IMR-90 (cell line): ENCODE measurements around the gene NPAS2. TPM values are rescaled to one million over a fixed set of nuclear protein-coding genes. Genes with fewer than 3 reads are reported as not detected.

Experiments used
- ATAC-seq: fragments of 200-7000 bp; cut with Tn5 transposase; 2 replicates; pipeline ENCODE4 v1.9.1; 2020; ENCODE audit warnings: low read depth, mild to moderate bottlenecking, moderate library complexity
- BruUV-seq: library from RNA; stranded (reverse); fragments of 400-500 nt; replicated peaks from 2 replicates; lab custom pipeline; 2021; lab: Mats Ljungman, UMichigan
- CTCF ChIA-PET: fragments of 300-600 bp; formaldehyde crosslinking; extraction: SDS; loops from one replicate; lab custom pipeline; 2021; ENCODE audit warnings: antibody characterized with exemption; lab: Yijun Ruan, JAX
- POLR2A ChIA-PET: fragments of 300-600 bp; sonication (Branson Sonifier 250); formaldehyde crosslinking; loops from one replicate; lab custom pipeline; 2022; ENCODE audit warnings: antibody characterized with exemption; ENCODE audit not compliant: unreplicated experiment; lab: Charles Lee
- DNase-seq: peaks from one replicate; pipeline ENCODE4 v3.0.0; 2013
- H2AFZ ChIP-seq: replicated peaks from 2 replicates; pipeline ENCODE3; 2013; ENCODE audit warnings: low read length, mild to moderate bottlenecking; ENCODE audit not compliant: poor library complexity
- H2AK5ac ChIP-seq: 2 replicates; pipeline ENCODE4 v1.6.1; 2013; ENCODE audit warnings: low read depth, low read length, inconsistent platforms
- H2AK9ac ChIP-seq: replicated peaks from 2 replicates; pipeline ENCODE3; 2013; ENCODE audit warnings: mild to moderate bottlenecking, low read depth, low read length, moderate library complexity; ENCODE audit not compliant: poor library complexity
- H2BK120ac ChIP-seq: 2 replicates; pipeline ENCODE4 v1.6.1; 2013; ENCODE audit warnings: low read depth, low read length, inconsistent platforms
- H2BK15ac ChIP-seq: 3 replicates; pipeline ENCODE4 v1.6.1; 2013; ENCODE audit warnings: low read depth, low read length, inconsistent platforms
- H2BK20ac ChIP-seq: 2 replicates; pipeline ENCODE4 v1.6.1; 2013; ENCODE audit warnings: low read depth, mild to moderate bottlenecking, inconsistent platforms, low read length, moderate library complexity
- H2BK5ac ChIP-seq: 2 replicates; pipeline ENCODE4 v1.6.1; 2013; ENCODE audit warnings: mild to moderate bottlenecking, low read depth, low read length, inconsistent platforms; ENCODE audit not compliant: poor library complexity, severe bottlenecking
- H3K14ac ChIP-seq: replicated peaks from 2 replicates; pipeline ENCODE4 v1.6.1; 2013; ENCODE audit warnings: low read depth, low read length, inconsistent platforms
- H3K18ac ChIP-seq: 2 replicates; pipeline ENCODE4 v1.6.1; 2013; ENCODE audit warnings: low read depth, low read length, control low read depth
- H3K23ac ChIP-seq: 2 replicates; pipeline ENCODE4 v1.6.1; 2013; ENCODE audit warnings: low read depth, low read length, inconsistent platforms
- H3K27ac ChIP-seq: 2 replicates; pipeline ENCODE4 v1.5.1; 2013; ENCODE audit warnings: mild to moderate bottlenecking, control low read depth, low read length; ENCODE audit not compliant: insufficient read depth
- H3K27me3 ChIP-seq: 2 replicates; pipeline ENCODE4 v1.6.1; 2013; ENCODE audit warnings: low read length; ENCODE audit not compliant: control insufficient read depth, insufficient read depth
- H3K36me3 ChIP-seq: 2 replicates; pipeline ENCODE4 v1.6.1; 2013; ENCODE audit warnings: low read length, mixed read lengths; ENCODE audit not compliant: control insufficient read depth, insufficient read depth
- H3K4ac ChIP-seq: 2 replicates; pipeline ENCODE4 v1.6.1; 2013; ENCODE audit warnings: low read depth, low read length, inconsistent platforms
- H3K4me1 ChIP-seq: 2 replicates; pipeline ENCODE4 v1.6.1; 2013; ENCODE audit warnings: low read length, mixed read lengths; ENCODE audit not compliant: control insufficient read depth, insufficient read depth
- H3K4me2 ChIP-seq: 2 replicates; pipeline ENCODE4 v1.6.1; 2013; ENCODE audit warnings: low read depth, mild to moderate bottlenecking, control low read depth, low read length, moderate library complexity
- H3K4me3 ChIP-seq: 2 replicates; pipeline ENCODE4 v1.5.1; 2013; ENCODE audit warnings: low read depth, mild to moderate bottlenecking, control low read depth, low read length, moderate library complexity; ENCODE audit not compliant: insufficient read depth
- H3K56ac ChIP-seq: 2 replicates; pipeline ENCODE4 v1.6.1; 2013; ENCODE audit warnings: low read length, inconsistent platforms; ENCODE audit not compliant: insufficient read depth; ENCODE audit errors: extremely low read depth
- H3K79me1 ChIP-seq, 2 experiments: 2 replicates each; pipeline ENCODE4 v1.6.1; 2013; ENCODE audit warnings: low read length in 2 of 2, inconsistent platforms in 1 of 2, low read depth in 1 of 2
- H3K9ac ChIP-seq: 2 replicates; pipeline ENCODE4 v1.6.1; 2013; ENCODE audit warnings: low read depth, low read length, control low read depth
- H3K9me1 ChIP-seq: 2 replicates; pipeline ENCODE4 v1.6.1; 2013; ENCODE audit warnings: low read length, inconsistent platforms; ENCODE audit not compliant: insufficient read depth
- H3K9me3 ChIP-seq: 2 replicates; pipeline ENCODE4 v1.6.1; 2013; ENCODE audit warnings: low read length; ENCODE audit not compliant: control insufficient read depth, insufficient read depth
- H4K20me1 ChIP-seq: 2 replicates; pipeline ENCODE4 v1.6.1; 2013; ENCODE audit warnings: low read length, inconsistent platforms; ENCODE audit not compliant: insufficient read depth
- H4K5ac ChIP-seq: 2 replicates; pipeline ENCODE4 v1.6.1; 2013; ENCODE audit warnings: mild to moderate bottlenecking, low read depth, low read length, control low read depth
- H4K8ac ChIP-seq, 2 experiments: 2 replicates each; pipeline ENCODE4 v1.6.1; 2013; ENCODE audit warnings: low read depth in 2 of 2, low read length in 2 of 2, control low read depth in 1 of 2, inconsistent platforms in 1 of 2
- H4K91ac ChIP-seq: 2 replicates; pipeline ENCODE4 v1.6.1; 2013; ENCODE audit warnings: low read depth, low read length, inconsistent platforms; ENCODE audit not compliant: insufficient read depth
- CHD1 ChIP-seq: IDR thresholded peaks from 2 replicates; pipeline ENCODE4 v1.6.1; 2012; ENCODE audit warnings: low read depth, low read length, improper control_type of control experiment
- FOS ChIP-seq: fragments of 150-350 bp; IDR thresholded peaks from 2 replicates; pipeline ENCODE4 v1.6.1; 2016; ENCODE audit warnings: low read depth, low read length
- MAZ ChIP-seq: IDR thresholded peaks from 2 replicates; pipeline ENCODE4 v1.6.1; 2012; ENCODE audit warnings: low read depth, mild to moderate bottlenecking, low read length, improper control_type of control experiment, moderate library complexity, borderline replicate concordance
- POLR2A ChIP-seq: IDR thresholded peaks from 2 replicates; pipeline ENCODE4 v1.6.1; 2012; ENCODE audit warnings: mild to moderate bottlenecking, low read depth, low read length
- RCOR1 ChIP-seq: IDR thresholded peaks from 2 replicates; pipeline ENCODE4 v1.6.1; 2012; ENCODE audit warnings: mild to moderate bottlenecking, low read length, improper control_type of control experiment; ENCODE audit not compliant: insufficient replicate concordance
- RFX5 ChIP-seq: IDR thresholded peaks from 2 replicates; pipeline ENCODE4 v1.8.0; 2012; ENCODE audit warnings: low read depth, mild to moderate bottlenecking, low read length, moderate library complexity
- WGBS, 2 experiments: methylation state at CpG; one replicate each; pipeline versions ENCODE4 v1.1.5 to v1.1.7; 2013; ENCODE audit warnings: missing lambda C conversion rate in 2 of 2; ENCODE audit not compliant: insufficient read length in 1 of 2; ENCODE audit errors: extremely low coverage in 2 of 2; 5-methylcytosine and 5-hydroxymethylcytosine counted together
- dilution Hi-C: fragments of 300-500 bp; cut with HindIII; formaldehyde crosslinking; loops from one replicate; pipeline ENCODE4 v1.14.3; 2018; ENCODE audit warnings: low sequenced_read_pairs; ENCODE audit not compliant: unreplicated experiment
- in situ Hi-C: fragments of 300-500 bp; cut with MboI; formaldehyde crosslinking; loops from 3 replicates; pipeline ENCODE4 v1.14.3; 2019; ENCODE audit warnings: low sequenced_read_pairs, inconsistent platforms, mixed read lengths
- intact Hi-C: fragments of 100-400 bp; cut with micrococcal nuclease; formaldehyde crosslinking; loops from 2 replicates; pipeline ENCODE4 v1.10.0; 2022
- polyA plus RNA-seq, 3 experiments: library from polyadenylated mRNA; depleted of rRNA; stranded (reverse); fragments of >200 nt; gene quantifications; 2 replicates each; pipeline ENCODE4 v1.2.3, GENCODE V29; 2012; ENCODE audit warnings: low replicate concordance in 1 of 3
- total RNA-seq: library from RNA; depleted of rRNA; stranded (reverse); fragments of >200 nt; gene quantifications from 2 replicates; pipeline ENCODE4 v1.2.3, GENCODE V29; 2012

NPAS2 gene
- total and polyA plus RNA-seq, 2 of the 4 experiments (the other 2 are of a cell fraction): 5.2 to 14.8 TPM

DNA sequence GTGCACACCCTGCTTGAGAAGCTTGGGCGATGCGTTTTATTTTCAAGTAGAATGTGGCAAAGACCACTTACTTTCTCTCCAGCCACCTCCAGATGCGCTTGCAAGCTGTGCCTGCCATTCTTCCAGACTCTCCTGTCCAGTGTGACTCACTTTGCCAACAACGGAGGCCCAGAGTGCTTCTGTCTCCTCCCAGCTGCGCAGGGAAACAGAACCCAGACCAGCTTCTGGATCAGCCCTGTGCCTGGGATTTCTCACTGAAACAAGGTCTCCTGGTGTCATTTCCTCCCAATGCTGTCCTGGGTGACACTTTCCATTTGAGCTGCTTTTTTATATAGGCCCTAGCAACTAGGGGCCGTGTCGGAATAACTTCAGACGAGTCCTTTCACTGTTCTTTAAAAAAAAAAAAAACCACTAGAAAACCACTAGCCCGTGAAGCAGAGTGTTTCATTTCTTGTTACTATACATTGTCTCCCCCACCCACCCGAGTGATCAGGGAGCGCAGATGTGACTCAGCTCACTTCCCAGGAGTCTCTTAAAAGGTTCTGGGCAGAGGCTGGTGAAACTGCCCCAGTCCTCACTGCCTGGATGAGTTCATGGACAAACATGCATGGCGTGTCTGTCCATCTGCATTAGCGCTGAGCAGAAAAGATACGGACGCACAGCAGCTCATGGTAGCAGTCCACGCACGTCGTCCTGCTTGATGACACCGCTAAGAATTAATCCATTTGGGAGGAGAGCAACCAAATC is 156.9 kb downstream of the NPAS2 start:
- Histone ChIP-seq H2BK5ac (no peak overlapping the region), H4K8ac (no peak overlapping the region), H2BK20ac (peak overlapping the region; percentile 39), H3K4me3 (no peak overlapping the region), H3K9me1 (peaks cover 15% of the 10 kb centered on the region; the same call in 1 of the 2 replicates), H3K9me3 (no peaks in the 10 kb centered on the region), H4K20me1 (no peaks in the 10 kb centered on the region), H3K79me1 (no peaks in the 10 kb centered on the region), H2AK5ac (peak overlapping the region; percentile 69), H3K27me3 (no peaks in the 10 kb centered on the region), H3K23ac (no peak overlapping the region), H3K14ac (peak overlapping the region; percentile 23; the same call in 1 of the 2 replicates), H3K4me2 (no peak overlapping the region), H3K9ac (no peak overlapping the region), H3K4me1 (peaks cover 2% of the 10 kb centered on the region), H3K36me3 (peaks cover 23% of the 10 kb centered on the region), H2BK15ac (no peak overlapping the region), H2BK120ac (no peak overlapping the region; the same call in 1 of the 2 replicates), H3K56ac (no peak overlapping the region), H4K91ac (no peak overlapping the region), H2AFZ (peak overlapping the region; percentile 73), H4K5ac (no peak overlapping the region), H3K18ac (no peak overlapping the region), H2AK9ac (peak overlapping the region; percentile 39), H3K27ac (no peak overlapping the region), H3K4ac (peak overlapping the region; percentile 4; the same call in 1 of the 2 replicates)
- ChIA-PET CTCF (interaction anchor here (1.1 to 1.4 kb wide), 2 partner anchors 246 to 369 kb away, joined by 3 read pairs; no protein-coding TSS in a partner anchor), POLR2A (no interaction called here)
- in situ Hi-C loops: no loop called here
- 85% methylated on average over 13 of the region's 19 CpGs; no CpG with 5 or more reads in 1 of the 2 experiments for WGBS, 2 experiments
- DNase-seq: peak; percentile 59
- dilution Hi-C loops: no loop called here
- no peak for ATAC-seq
- intact Hi-C loops: no loop called here
- no TSS peak for BruUV-seq
- TF ChIP-seq FOS (0 out of 2 replicates have a peak, but pooled peaks have one; percentile 1), RCOR1 (no peak), POLR2A (no peak), RFX5 (no peak), CHD1 (no peak), MAZ (no peak)
